GM19463 (cell line): ENCODE data around the gene NCAN.
"Not testable (repeated sequence)": the region's sequence is repeated elsewhere in the genome, so short reads cannot be mapped to it uniquely, and the experiment has no call there.

Experiments
- ATAC-seq: cut with Tn5 transposase; IDR thresholded peaks from one replicate; pipeline ENCODE4 v1.9.1; 2021; ENCODE audit warnings: mild to moderate bottlenecking, moderate library complexity; ENCODE audit not compliant: unreplicated experiment

The NCAN gene

DNA sequence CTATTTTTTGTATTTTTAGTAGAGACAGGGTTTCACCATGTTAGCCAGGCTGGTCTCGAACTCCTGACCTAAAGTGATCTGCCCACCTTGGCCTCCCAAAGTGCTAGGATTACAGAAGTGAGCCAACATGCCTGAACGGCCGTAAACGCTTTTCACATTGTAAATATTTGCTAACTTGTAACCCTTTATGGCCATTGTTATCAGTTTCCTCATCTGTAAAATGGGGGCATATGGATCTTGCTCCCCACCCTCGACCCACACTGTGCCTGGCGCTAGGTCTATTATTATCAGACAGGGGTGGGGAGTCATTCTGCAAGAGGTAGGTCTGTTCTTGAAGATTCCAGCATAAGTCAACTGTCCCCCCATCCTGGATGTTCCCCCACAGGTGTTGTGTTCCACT lies 11.9 kb downstream of the NCAN start:
- ATAC-seq = no peak

DNA sequence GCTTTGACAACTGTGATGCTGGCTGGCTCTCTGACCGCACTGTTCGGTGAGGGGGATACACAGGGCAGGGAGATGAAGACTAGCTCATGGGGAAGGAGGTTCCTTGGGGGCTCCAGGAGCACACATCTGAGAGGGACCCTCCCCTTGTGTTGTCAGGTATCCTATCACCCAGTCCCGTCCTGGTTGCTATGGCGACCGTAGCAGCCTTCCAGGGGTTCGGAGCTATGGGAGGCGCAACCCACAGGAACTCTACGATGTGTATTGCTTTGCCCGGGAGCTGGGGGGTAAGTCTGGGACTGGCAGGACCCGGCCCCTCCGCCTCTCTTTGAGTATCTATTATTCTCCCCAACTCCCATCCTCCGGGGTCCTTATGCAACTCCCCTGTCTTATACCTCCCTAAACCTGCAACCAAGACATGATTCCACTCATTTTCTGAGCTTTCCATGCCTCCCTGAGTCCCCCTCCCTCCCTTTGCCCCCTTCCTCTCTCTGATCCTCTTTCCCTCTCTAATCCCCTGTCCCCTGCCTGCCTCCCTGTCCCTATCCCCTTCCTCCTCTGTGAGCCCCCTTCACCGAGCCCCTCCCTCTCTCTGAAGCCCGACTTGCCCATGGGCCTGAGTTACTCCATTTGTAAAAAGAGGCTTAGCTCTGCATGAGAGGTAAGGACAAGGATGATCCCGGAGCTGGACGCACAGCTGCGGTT lies 12.5 kb downstream of the NCAN start:
- ATAC-seq = no peak

DNA sequence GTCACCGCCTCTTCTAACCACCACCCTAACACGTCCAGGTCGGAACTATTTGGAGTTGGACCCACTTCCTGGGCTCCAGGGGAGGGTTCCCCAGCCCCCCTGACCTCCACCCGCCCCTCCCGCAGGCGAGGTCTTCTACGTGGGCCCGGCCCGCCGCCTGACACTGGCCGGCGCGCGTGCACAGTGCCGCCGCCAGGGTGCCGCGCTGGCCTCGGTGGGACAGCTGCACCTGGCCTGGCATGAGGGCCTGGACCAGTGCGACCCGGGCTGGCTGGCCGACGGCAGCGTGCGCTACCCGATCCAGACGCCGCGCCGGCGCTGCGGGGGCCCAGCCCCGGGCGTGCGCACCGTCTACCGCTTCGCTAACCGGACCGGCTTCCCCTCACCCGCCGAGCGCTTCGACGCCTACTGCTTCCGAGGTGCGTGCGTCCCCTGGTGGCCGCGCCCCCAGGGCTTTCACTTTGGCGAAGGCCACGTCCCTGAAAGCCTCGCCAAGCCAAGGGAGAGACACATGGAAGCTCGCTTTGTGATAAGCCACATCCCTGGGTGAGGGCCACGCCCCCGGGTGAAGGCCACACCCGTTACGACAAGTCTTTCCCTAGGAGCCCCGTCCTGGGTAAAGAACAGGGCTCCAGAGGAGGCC lies 13.2 kb downstream of the NCAN start:
- ATAC-seq = no peak

DNA sequence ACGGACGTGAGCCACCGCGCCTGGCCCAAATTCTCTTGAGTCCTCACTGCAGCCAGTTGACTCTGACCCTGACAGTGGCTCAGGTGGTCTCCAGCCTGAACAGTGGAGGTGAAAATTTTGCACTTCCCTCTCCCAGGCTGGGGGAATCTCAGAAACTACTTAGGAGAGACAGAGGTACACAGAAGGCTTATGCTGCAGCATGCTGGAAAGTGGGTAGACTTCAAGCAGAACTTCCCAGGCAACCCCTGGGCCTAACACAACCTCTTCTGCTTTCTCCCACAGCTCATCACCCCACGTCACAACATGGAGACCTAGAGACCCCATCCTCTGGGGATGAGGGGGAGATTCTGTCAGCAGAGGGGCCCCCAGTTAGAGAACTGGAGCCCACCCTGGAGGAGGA lies 14.4 kb downstream of the NCAN start:
- ATAC-seq = no peak

DNA sequence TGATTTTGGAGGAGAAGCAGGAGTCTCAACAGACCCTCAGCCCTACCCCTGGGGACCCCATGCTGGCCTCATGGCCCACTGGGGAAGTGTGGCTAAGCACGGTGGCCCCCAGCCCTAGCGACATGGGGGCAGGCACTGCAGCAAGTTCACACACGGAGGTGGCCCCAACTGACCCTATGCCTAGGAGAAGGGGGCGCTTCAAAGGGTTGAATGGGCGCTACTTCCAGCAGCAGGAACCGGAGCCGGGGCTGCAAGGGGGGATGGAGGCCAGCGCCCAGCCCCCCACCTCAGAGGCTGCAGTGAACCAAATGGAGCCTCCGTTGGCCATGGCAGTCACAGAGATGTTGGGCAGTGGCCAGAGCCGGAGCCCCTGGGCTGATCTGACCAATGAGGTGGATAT lies 14.9 kb downstream of the NCAN start:
- no peak for ATAC-seq

DNA sequence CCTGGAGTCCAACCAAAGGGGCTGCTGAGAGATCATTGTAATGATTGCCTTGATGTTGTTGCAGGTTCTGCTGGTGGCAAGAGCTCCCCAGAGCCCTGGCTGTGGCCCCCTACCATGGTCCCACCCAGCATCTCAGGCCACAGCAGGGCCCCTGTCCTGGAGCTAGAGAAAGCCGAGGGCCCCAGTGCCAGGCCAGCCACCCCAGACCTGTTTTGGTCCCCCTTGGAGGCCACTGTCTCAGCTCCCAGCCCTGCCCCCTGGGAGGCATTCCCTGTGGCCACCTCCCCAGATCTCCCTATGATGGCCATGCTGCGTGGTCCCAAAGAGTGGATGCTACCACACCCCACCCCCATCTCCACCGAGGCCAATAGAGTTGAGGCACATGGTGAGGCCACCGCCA lies 15.5 kb downstream of the NCAN start:
- no peak for ATAC-seq

DNA sequence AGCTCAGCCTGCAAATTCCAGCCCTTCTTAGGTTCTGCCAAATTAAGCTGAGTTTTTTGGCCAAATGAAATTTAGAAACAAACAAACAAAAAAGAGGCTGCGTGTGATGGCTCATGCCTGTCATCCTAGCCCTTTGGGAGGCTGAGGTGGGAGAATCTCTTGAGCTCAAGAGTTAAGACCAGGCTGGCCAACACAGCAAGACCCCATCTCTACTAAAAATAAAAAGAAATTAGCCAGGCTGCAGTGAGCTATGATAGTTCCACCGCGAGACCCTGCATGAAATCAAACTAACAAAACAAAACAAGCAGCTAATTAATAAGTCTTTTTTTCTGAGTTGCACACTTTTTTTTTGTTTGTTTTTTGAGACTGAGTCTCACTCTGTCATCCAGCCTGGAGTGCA lies 17.9 kb downstream of the NCAN start:
- ATAC-seq = no peak

DNA sequence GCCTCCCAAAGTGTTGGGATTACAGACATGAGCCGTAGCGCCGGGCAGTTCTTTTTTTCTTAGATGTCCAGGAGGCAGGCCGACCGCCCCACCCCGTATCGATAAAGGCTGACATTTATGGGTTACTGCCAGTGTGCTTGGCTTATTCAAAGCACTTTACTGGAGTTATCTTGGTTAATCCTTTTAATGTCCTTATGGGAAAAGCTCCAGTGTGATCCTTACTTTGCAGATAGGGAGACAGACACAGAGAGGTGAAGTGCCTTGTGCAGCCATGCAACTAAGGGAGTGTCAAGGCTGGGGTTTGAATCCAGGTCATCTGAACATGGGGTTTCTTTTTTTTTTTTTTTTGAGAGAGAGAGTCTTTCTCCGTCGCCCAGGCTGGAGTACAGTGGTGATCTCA lies 19.2 kb downstream of the NCAN start:
- no peak for ATAC-seq

DNA sequence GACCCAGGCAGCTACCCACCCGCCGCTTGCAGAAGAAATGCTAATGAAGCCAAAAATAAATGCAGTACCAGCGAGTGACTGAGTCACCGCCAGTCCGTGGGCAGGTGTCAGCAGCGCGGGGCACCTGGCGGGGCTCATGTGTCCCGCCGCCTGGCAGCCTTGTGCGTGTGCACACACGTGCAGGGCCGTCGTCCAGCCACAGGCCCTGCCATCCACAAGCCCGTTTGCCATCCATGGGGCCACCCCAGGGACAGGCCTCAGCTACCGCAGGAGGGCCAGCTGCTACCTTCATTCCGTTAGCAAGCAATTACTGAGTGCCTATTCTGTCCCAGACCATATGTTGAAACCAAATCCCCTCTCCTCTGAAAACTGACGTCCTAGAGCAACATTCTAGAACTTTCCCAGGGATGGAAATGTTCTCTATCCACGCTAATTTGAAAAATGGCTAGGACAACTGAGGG lies 20.5 kb downstream of the NCAN start:
- ATAC-seq = no peak

DNA sequence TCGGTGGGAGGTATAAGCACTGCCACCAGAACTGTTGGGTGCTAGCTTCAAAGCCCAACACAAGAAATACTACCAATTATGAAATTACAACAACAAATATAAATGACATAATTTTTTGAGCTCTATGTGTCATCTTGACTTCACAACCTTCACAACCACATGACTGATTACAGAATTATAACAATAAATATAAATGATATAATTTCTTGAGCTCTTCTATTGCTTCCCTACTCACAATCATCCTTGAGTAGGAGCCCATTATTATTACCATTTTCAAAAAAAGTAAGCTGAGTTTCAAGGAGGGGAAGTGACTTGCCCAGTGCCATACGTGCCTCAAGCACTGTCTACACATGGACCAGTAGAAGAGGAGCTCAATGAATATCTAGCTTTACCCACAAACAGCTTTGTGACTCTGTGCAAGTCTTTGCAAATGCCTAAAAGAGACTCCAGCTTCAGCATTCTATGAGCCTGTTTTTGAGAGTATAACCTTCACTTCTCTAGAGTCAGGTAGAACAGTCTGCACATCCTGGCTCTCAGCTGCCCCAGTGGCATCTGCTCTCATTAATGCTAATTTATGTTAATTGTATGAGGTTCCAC lies 22.6 kb downstream of the NCAN start:
- ATAC-seq = no peak

DNA sequence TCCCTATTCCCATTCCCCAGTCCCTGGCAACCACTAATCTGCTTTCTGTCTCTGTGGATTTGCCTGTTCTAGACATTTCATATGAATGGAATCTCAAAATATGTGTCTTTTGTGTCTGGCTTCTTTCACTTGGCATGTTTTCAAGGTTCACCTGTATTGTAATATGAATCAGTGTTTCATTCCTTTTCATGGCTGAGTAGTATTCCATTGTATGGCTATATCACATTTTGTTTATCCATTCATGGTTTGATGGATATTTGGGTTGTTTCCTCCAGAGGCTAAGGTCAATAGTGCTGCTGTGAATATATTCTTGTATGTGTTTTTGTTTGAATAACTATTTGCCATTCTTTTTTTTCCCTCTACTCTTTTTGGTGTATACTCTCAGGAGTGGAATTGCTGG lies 24.4 kb downstream of the NCAN start:
- no peak for ATAC-seq

DNA sequence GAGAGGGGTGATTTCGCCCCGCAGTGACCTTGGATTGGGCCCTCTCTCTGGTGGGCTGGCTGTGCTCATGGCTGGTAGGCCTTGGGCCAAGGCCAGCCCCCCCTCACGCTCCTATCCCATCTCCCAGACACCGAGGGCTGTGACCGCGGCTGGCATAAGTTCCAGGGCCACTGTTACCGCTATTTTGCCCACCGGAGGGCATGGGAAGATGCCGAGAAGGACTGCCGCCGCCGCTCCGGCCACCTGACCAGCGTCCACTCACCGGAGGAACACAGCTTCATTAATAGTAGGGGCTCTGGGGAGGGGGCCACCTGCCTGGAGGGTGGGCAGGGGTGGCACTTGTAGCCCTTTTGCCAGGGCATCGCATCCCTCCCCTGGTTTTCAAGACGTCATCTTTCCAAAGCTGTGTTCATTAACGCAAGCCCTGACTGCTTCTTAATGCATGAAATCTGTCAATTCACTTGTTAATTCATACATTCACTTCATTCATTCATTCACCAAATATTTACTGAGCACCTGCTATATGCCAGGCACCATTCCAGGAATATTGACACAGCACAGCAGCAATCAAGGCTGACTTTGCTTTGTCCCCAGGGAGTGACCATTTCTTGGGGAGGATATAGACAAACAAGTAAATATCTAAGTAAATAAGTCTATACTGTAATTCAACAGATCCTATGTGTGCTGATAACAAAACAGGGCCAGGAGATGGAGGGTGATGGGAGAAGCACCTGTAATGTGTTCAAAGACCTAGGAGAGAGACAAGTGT lies 26.6 kb downstream of the NCAN start:
- ATAC-seq = no peak

DNA sequence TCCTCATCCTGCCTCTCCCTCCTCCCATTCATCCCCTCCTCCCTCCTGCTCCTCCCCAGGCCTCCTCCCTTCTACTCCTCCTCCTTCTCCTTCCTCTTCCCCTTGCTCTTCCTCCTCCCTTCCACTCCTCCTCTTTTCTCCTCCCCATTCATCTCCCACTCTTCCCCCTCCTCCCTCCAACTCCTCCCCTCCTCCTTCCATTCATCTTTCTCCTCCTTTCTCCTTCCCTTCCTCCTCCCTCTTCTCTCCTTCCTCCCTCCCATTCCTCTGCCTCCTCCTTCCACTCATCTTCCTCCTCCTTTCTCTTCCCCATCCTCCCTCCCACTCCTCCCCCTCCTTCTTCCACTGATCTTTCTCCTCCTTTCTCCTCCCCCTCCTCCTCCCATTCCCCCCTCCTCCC lies 27.9 kb downstream of the NCAN start:
- ATAC-seq = no peak

DNA sequence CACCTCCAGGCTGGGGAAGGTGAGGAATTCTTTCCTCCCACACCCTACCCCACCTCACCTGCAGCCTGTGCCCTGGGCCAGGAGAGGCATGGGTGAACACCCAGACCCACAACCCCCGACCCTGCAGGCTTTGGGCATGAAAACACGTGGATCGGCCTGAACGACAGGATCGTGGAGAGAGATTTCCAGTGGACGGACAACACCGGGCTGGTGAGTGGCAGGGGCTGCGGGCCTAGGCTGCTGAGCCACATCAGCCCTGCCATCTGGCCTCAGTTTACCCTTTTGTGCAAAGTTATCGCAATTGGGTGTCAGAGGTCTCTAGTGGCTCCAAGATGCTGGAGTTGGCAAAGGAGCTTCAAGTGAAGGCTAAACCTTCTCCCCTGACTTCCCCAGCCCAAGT lies 28.7 kb downstream of the NCAN start:
- no peak for ATAC-seq

DNA sequence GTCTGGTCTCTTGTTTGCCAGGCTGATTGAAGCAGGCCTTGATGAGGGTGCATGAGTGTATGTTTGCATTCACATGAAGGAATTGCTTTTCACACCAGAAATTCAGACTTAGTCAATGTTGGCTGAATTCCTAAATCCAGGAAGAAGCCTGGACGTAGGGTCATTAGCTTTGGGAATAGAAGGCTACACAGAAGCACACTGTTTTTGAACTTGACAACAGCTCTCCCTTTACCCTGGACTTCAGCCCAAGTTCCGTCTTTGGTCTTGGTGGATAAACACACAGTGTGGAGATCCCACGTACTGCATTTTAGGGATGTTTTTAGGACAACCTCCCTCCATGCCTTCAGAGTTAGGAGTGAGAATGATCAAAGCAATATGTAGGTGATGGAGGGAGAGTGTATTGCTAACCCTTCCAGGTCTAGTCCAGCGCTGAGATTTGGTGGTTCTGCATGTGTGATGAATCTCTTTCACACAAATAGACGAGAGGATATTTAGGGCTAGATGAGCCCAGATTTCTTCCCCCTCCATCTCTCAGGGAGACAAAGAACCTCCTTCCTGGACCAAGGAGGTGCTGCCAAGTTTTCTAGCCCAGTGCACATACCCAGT lies 38.5 kb downstream of the NCAN start:
- ATAC-seq = no peak

DNA sequence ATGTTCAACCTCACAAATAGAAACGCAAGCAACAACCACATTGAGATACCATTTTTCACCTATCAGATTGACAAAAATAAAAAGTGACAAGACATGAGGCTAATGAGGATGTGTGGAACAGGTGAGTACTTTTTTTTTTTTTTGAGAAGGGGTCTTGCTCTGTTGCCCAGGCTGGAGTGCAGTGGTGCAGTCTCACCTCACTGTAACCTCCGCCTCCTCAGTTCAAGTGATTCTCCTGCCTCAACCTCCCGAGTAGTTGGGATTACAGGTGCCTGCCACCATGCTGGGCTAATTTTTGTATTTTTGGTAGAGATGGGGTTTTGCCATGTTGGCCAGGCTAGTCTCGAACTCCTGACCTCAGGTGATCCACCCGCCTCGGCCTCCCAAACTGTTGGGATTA lies 41.7 kb downstream of the NCAN start:
- ATAC-seq = not testable (repeated sequence)

DNA sequence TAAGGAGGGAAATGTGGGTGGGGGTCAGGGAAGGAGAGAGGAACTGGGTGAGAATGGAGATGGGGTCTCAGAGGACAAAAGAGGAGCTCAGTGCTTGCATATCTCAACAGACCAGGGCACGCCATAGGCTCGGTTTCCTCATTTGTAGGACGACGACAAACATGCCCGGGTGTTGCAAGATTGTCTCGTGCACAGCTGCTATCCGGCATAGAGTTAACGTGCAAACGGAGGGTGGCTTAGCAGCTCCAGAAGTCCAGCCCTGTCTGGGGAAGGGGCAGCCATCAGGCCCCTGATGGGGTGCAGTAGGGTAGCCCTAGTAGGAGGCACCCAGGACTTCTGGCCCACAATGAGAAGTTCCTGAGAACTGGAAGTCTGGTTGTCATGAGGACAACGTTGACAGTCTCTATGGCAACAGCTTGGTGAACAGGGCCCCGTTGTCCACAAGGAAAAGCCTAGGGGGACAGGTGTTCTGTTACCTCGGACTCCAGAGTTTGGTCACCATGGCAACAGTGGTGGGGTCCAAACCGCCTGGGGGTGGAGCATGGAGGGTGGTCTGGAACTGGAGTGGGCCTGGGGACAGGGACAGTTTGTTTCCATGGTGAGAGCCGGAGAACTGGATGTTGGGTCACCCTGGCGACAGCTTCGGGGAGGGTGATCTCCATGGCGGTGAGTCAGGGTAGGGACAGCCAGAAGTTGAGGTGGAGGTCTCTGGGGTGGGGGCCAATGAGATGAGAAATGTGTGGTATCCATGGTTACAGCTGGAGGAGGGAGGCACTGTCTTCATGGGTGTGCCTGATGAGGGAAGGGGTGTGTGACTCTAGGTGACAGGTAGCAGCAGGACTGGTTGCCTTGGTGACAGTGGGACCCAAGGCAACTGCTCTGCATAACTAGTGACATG lies 44.6 kb downstream of the NCAN start:
- no peak for ATAC-seq

DNA sequence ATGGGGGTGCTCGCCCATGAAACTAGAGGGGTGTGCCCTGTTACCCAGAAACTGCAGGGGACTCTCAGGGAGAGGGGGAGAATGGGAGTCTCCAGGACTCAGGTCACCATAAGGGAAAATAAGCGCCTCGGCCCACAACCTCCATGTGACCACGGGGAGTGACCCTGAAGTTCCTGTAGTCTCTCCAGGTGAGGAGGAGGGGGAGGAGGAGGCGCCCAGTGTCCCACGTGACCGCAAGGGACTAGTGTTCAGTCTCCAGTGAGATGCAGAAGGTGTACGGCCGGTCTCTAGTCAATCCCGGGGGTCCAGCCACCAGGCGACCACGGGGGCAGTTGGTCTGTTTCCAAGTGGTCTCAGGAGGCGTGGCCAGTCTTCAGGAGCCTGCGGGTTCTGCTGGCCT lies 45.4 kb downstream of the NCAN start:
- no peak for ATAC-seq

DNA sequence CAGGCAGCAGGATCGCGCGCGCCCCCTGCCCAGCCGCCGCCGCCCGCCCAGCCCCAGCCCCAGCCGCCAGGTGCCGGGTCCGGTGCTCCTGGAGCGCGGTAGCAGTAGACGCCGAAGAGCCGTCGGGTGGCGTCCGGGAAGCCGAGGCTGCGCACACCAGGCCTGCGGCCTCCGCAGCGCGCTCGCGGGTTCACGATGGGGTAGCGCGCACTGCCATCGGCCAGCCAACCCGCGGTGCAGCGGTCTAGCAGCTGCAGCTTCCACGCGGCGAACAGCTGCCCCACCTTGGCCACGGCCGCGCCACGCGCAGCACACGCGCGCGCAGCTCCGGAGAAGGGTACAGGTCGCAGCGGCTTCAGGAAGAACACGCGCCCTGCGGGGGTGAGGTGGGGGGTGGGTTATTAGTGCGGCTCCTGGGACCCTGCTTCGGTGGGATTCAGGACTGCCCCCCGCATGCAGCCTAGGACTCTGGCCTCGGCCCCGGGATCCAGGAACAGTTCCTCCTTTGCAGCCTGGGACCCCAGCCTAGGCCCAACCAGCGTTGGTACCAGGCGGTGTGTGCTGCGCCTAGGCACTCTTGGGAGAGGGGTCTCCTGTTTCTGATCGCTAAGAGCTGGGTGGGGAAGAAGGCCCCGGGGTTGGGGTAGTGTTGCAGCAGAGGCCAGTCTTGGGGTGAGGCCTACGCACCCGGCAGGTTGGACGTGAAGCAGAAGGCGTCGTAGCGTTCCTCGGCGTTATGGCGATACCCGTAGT lies 46.3 kb downstream of the NCAN start:
- ATAC-seq = no peak
